ENCODE data around the gene TSTD1. TPM values are rescaled to one million over a fixed set of nuclear protein-coding genes. Genes with fewer than 3 reads are reported as not detected.
"Not testable (repeated sequence)": the region's sequence is repeated elsewhere in the genome, so short reads cannot be mapped to it uniquely, and the experiment has no call there.

Gene TSTD1
- total and polyA plus RNA-seq, 4 donors: 10.5 to 33.5 (median 18.8) TPM

GRCh38 chr1:161039546-161039945 is 782 bp upstream of the TSTD1 start:
- H3K36me3 ChIP-seq (ENCODE audit: control insufficient read depth, insufficient read depth, low read length): peaks cover 45% of the 10 kb centered on the region
- H3K27ac ChIP-seq (ENCODE audit: low read depth, low read length): no peak overlapping the region
- 96% methylated on average over 4 of the region's 5 CpGs for WGBS (ENCODE audit: insufficient coverage)

GRCh38 chr1:161039154-161039545 is 386 bp upstream of the TSTD1 start:
- Histone ChIP-seq H3K4me3 (ENCODE audit: low read depth, low read length) (peak overlapping the region; percentile 65), H3K27me3 (ENCODE audit: control insufficient read depth, insufficient read depth, low read length) (no peaks in the 10 kb centered on the region), H3K27ac (ENCODE audit: low read depth, low read length) (no peak overlapping the region), H3K9me3 (ENCODE audit: control insufficient read depth, insufficient read depth, low read length) (no peaks in the 10 kb centered on the region), H3K4me1 (ENCODE audit: control insufficient read depth, insufficient read depth, low read length) (peaks cover 13% of the 10 kb centered on the region), H3K36me3 (ENCODE audit: control insufficient read depth, insufficient read depth, low read length) (peaks cover 45% of the 10 kb centered on the region)
- no CpG with 5 or more reads among the region's 3 CpGs for WGBS (ENCODE audit: insufficient coverage)
- DNase-seq (ENCODE audit: low read depth in 4 of 6, low spot score in 6 of 6): no peak

More at GRCh38 chr1:161039546-161039945, 782 bp upstream of the TSTD1 start:
- no peaks in the 10 kb centered on the region for H3K9me3 ChIP-seq (ENCODE audit: control insufficient read depth, insufficient read depth, low read length)
- no peaks in the 10 kb centered on the region for H3K27me3 ChIP-seq (ENCODE audit: control insufficient read depth, insufficient read depth, low read length)
- H3K4me1 ChIP-seq (ENCODE audit: control insufficient read depth, insufficient read depth, low read length): peaks cover 13% of the 10 kb centered on the region
- no peak for DNase-seq (ENCODE audit: low read depth in 4 of 6, low spot score in 6 of 6)
- H3K4me3 ChIP-seq (ENCODE audit: low read depth, low read length): no peak overlapping the region

- H3K36me3 ChIP-seq (ENCODE audit: control insufficient read depth, insufficient read depth, low read length): peaks cover 45% of the 10 kb centered on the region
- H3K9me3 ChIP-seq (ENCODE audit: control insufficient read depth, insufficient read depth, low read length): no peaks in the 10 kb centered on the region
- H3K27ac ChIP-seq (ENCODE audit: low read depth, low read length): no peak overlapping the region
- 53% methylated on average over 19 of the region's 21 CpGs for WGBS (ENCODE audit: insufficient coverage)
- no peaks in the 10 kb centered on the region for H3K27me3 ChIP-seq (ENCODE audit: control insufficient read depth, insufficient read depth, low read length)
- peak overlapping the region; percentile 65 for H3K4me3 ChIP-seq (ENCODE audit: low read depth, low read length)
- no peak for DNase-seq (ENCODE audit: low read depth in 4 of 6, low spot score in 6 of 6)
- peaks cover 5% of the 10 kb centered on the region for H3K4me1 ChIP-seq (ENCODE audit: control insufficient read depth, insufficient read depth, low read length)
Measured at GRCh38 chr1:161037661-161038522, 872 bp downstream of the TSTD1 start.

GRCh38 chr1:161033751-161034150 is 5.0 kb downstream of the TSTD1 start:
- Histone ChIP-seq H3K4me1 (ENCODE audit: control insufficient read depth, insufficient read depth, low read length) (peaks cover 5% of the 10 kb centered on the region), H3K4me3 (ENCODE audit: low read depth, low read length) (no peak overlapping the region), H3K36me3 (ENCODE audit: control insufficient read depth, insufficient read depth, low read length) (peaks cover 12% of the 10 kb centered on the region), H3K27ac (ENCODE audit: low read depth, low read length) (no peak overlapping the region), H3K27me3 (ENCODE audit: control insufficient read depth, insufficient read depth, low read length) (no peaks in the 10 kb centered on the region), H3K9me3 (ENCODE audit: control insufficient read depth, insufficient read depth, low read length) (no peaks in the 10 kb centered on the region)
- 93% methylated on average over 3 of the region's 3 CpGs for WGBS (ENCODE audit: insufficient coverage)
- no peak for DNase-seq (ENCODE audit: low read depth in 4 of 6, low spot score in 6 of 6)

- Histone ChIP-seq H3K27me3 (ENCODE audit: control insufficient read depth, insufficient read depth, low read length) (no peaks in the 10 kb centered on the region), H3K4me1 (ENCODE audit: control insufficient read depth, insufficient read depth, low read length) (no peaks in the 10 kb centered on the region), H3K36me3 (ENCODE audit: control insufficient read depth, insufficient read depth, low read length) (no peaks in the 10 kb centered on the region), H3K9me3 (ENCODE audit: control insufficient read depth, insufficient read depth, low read length) (no peaks in the 10 kb centered on the region), H3K4me3 (ENCODE audit: low read depth, low read length) (no peak overlapping the region), H3K27ac (ENCODE audit: low read depth, low read length) (no peak overlapping the region)
- DNase-seq (ENCODE audit: low read depth in 4 of 6, low spot score in 6 of 6): no peak
- 75% methylated on average over 1 of the region's 1 CpG for WGBS (ENCODE audit: insufficient coverage)
Measured at GRCh38 chr1:161032409-161032808, 6.4 kb downstream of the TSTD1 start.

- Histone ChIP-seq H3K4me1 (ENCODE audit: control insufficient read depth, insufficient read depth, low read length) (no peaks in the 10 kb centered on the region), H3K9me3 (ENCODE audit: control insufficient read depth, insufficient read depth, low read length) (no peaks in the 10 kb centered on the region), H3K27ac (ENCODE audit: low read depth, low read length) (no peak overlapping the region), H3K4me3 (ENCODE audit: low read depth, low read length) (no peak overlapping the region), H3K36me3 (ENCODE audit: control insufficient read depth, insufficient read depth, low read length) (no peaks in the 10 kb centered on the region), H3K27me3 (ENCODE audit: control insufficient read depth, insufficient read depth, low read length) (no peaks in the 10 kb centered on the region)
- no CpG with 5 or more reads among the region's 2 CpGs for WGBS (ENCODE audit: insufficient coverage)
- no peak for DNase-seq (ENCODE audit: low read depth in 4 of 6, low spot score in 6 of 6)
Measured at GRCh38 chr1:161031874-161032273, 6.9 kb downstream of the TSTD1 start.

GRCh38 chr1:161029466-161029865 is 9.3 kb downstream of the TSTD1 start:
- H3K36me3 ChIP-seq (ENCODE audit: control insufficient read depth, insufficient read depth, low read length); H3K4me3 ChIP-seq (ENCODE audit: low read depth, low read length); H3K4me1 ChIP-seq (ENCODE audit: control insufficient read depth, insufficient read depth, low read length); DNase-seq (ENCODE audit: low read depth in 4 of 6, low spot score in 6 of 6); H3K27ac ChIP-seq (ENCODE audit: low read depth, low read length); H3K9me3 ChIP-seq (ENCODE audit: control insufficient read depth, insufficient read depth, low read length); H3K27me3 ChIP-seq (ENCODE audit: control insufficient read depth, insufficient read depth, low read length): not testable (repeated sequence)
- WGBS (ENCODE audit: insufficient coverage): 97% methylated on average over 28 of the region's 32 CpGs

- H3K27ac ChIP-seq (ENCODE audit: low read depth, low read length); H3K4me1 ChIP-seq (ENCODE audit: control insufficient read depth, insufficient read depth, low read length); H3K27me3 ChIP-seq (ENCODE audit: control insufficient read depth, insufficient read depth, low read length); H3K9me3 ChIP-seq (ENCODE audit: control insufficient read depth, insufficient read depth, low read length); DNase-seq (ENCODE audit: low read depth in 4 of 6, low spot score in 6 of 6); H3K36me3 ChIP-seq (ENCODE audit: control insufficient read depth, insufficient read depth, low read length); H3K4me3 ChIP-seq (ENCODE audit: low read depth, low read length): not testable (repeated sequence)
- WGBS (ENCODE audit: insufficient coverage): 70% methylated on average over 1 of the region's 1 CpG
Measured at GRCh38 chr1:161026954-161027353, 11.8 kb downstream of the TSTD1 start.

- not testable (repeated sequence) for H3K27ac ChIP-seq (ENCODE audit: low read depth, low read length); H3K9me3 ChIP-seq (ENCODE audit: control insufficient read depth, insufficient read depth, low read length); H3K36me3 ChIP-seq (ENCODE audit: control insufficient read depth, insufficient read depth, low read length); DNase-seq (ENCODE audit: low read depth in 4 of 6, low spot score in 6 of 6); H3K4me3 ChIP-seq (ENCODE audit: low read depth, low read length)
- Histone ChIP-seq H3K4me1 (ENCODE audit: control insufficient read depth, insufficient read depth, low read length) (peaks cover 18% of the 10 kb centered on the region), H3K27me3 (ENCODE audit: control insufficient read depth, insufficient read depth, low read length) (peaks cover 33% of the 10 kb centered on the region)
- 89% methylated on average over 9 of the region's 12 CpGs for WGBS (ENCODE audit: insufficient coverage)
Measured at GRCh38 chr1:161022432-161022831, 16.3 kb downstream of the TSTD1 start.

GRCh38 chr1:161021970-161022353 is 16.8 kb downstream of the TSTD1 start:
- no peaks in the 10 kb centered on the region for H3K9me3 ChIP-seq (ENCODE audit: control insufficient read depth, insufficient read depth, low read length)
- peaks cover 33% of the 10 kb centered on the region for H3K27me3 ChIP-seq (ENCODE audit: control insufficient read depth, insufficient read depth, low read length)
- no peak overlapping the region for H3K4me3 ChIP-seq (ENCODE audit: low read depth, low read length)
- WGBS (ENCODE audit: insufficient coverage): 90% methylated on average over 1 of the region's 2 CpGs
- DNase-seq (ENCODE audit: low read depth in 4 of 6, low spot score in 6 of 6): no peak
- peaks cover 18% of the 10 kb centered on the region for H3K4me1 ChIP-seq (ENCODE audit: control insufficient read depth, insufficient read depth, low read length)
- no peaks in the 10 kb centered on the region for H3K36me3 ChIP-seq (ENCODE audit: control insufficient read depth, insufficient read depth, low read length)
- H3K27ac ChIP-seq (ENCODE audit: low read depth, low read length): no peak overlapping the region

All from spinal cord (tissue), 10 donors.